HG03460 (cell line): Measurements from ENCODE around the gene KCNMA1.
"Not testable (repeated sequence)": the region's sequence is repeated elsewhere in the genome, so short reads cannot be mapped to it uniquely, and the experiment has no call there.

Experiments
- ATAC-seq: cut with Tn5 transposase; IDR thresholded peaks from one replicate; pipeline ENCODE4 v1.9.1; 2021; ENCODE audit not compliant: unreplicated experiment

The KCNMA1 gene

DNA sequence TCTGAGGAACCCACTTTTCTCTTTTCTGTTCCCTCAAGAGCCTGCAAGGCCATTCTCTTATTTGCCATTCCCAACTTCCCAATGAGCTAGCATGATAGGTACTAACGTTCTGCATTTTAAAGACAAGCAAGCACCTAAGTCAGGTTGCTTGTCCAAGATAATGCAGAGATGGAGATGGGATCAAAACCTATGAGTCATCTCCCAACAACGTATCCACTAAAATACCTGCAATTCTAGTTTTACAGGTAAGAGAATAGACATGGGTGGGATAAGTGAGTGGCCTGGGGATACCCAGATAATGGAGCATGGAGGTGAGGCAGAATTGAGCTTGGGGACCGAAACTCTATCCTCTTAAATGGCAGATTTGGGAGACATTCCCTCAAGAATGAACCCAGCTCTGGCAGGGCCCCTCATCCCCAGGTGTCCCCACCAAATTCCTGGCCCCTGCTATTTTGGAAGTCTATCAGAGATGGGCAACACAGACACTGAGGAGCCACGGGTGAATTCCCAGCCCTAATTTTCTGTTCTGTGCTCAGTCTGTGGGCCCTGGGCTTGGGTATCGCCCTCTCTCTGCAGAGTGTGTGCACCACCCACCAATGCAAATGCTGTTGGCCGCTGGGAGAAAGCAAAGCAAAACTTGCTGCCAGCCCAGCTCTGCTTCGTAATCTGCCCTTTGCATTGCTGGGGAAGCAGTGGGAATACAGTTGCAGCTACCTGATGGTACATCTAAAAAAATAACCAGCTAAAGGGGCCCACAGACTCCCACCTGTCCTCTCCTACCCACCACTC lies 98.3 kb downstream of the KCNMA1 start:
- no peak for ATAC-seq

DNA sequence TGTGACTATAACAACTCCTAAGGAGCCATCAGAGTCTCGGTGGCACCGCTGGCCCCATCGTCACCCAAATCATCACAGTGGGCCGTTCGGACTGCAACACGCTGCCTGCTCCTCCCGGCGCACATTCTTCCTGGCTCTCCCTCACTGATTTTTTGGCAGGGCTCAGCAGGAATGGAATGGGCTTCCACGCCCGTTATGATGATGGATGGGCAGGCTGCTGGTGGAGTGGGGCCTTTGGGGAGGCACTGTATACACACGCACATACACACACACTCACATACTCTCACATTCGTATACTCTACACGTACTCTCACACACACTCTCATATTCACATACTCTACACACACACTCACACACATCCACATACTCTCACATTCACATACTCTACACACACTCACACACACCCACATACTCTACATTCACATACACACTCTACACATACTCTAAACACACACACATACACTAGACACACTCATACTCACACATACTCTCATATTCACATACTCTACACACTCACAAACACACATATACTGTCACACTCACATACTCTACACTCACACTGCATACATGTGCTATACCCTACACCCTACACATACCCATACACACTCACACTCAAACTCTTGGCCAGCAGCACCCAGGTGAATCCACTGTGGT lies 99.8 kb downstream of the KCNMA1 start:
- ATAC-seq, result no peak

DNA sequence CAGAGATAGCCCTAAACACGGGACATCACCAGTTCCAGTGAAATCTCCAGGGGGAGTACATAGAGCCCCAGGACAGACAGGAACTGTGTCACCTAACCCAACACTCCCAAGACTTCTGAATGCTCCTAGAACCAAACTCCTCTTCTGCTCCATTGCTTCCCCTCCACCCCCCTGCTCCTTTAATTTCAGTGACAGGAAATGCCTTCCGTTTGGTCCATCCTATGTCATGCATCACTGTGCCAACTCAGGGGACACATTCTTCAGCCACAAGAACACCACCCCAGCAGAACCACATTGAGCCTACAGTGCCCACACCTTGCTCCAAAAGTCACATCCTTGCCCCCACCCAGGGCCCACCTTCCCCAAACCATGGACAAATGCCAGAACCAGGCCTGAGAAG lies 100.5 kb downstream of the KCNMA1 start:
- ATAC-seq, result no peak

DNA sequence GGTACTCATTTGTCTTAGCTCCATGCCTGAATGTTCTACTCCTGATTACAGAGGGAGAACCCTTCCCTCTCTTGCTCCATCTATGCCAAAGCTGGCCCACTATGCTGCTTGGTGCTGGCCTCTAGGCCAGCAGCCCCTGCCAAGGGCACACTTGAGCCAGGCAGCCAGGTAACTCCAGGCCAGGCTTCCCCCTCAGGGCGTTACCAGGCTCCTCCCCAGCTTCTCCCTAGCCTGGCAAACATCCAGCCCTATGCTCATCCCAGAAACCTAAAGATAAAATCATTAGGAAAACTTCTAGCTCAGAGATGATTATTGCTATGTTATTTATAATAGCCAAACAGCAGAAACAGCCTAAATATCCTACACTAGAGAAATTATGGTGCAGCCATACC lies 103.7 kb downstream of the KCNMA1 start:
- ATAC-seq, result no peak

- no peak for ATAC-seq
Measured at GRCh38 chr10:77533146-77533886, 104.3 kb downstream of the KCNMA1 start.

DNA sequence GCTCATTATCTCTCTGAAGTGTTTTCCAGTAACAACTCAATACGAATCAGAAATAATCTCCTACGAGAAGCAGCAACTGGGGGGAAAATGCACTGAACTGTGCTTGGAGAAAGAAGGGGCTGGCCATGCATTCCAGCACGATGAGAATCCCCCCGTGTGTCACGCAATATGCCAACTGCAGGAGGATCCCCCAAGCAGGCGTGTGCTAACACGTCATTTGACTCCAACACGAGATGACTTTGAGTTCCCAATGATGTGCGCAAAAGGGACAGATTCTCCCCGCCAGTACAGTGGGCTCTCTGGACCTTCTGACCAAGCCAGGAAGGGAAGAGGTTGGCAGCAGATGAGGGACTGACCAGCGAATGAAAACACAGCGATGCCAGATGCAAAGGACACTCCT lies 105.5 kb downstream of the KCNMA1 start:
- ATAC-seq, result no peak

GRCh38 chr10:77531441-77532001 lies 106.1 kb downstream of the KCNMA1 start:
- no peak for ATAC-seq

DNA sequence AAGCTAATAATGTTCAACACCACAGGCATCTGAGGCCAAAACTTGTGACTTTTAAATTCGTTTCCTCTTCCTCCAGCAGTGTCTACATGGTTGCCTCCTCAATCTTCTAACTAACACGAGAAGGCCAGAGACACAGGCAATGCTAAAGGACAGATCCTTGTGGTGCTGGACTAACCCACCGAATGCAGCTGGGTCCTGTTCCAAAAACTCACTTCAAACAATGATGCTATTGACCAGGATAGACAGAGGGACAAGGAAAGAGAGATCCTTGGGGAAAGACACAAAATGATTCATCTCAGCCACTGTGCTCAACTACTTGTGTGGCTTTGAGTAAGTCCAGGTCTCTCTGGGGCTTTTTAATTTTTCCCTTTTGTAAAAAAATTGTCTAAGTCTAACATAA lies 107.6 kb downstream of the KCNMA1 start:
- no peak for ATAC-seq

- ATAC-seq, result no peak
Measured at GRCh38 chr10:77529050-77529576, 108.5 kb downstream of the KCNMA1 start.

DNA sequence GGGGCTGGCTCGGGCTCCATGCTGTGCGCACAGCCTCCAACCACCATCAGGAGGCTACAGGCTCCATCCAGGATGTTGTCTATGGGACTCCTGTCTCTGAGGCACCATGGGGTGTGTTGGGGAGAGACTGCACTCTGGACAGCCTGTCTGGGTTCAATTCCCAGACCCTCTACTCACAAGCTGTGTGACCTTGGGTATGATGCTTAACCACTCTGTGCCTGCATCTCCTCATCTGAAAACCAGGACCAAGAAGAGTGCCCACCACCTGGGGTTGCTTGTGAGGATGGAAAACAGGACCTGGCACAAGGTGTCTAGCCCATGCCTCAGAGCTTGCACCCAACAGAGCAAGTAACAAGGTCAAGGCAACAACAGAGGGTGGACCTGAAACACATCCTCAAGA lies 109.8 kb downstream of the KCNMA1 start:
- ATAC-seq, result no peak

DNA sequence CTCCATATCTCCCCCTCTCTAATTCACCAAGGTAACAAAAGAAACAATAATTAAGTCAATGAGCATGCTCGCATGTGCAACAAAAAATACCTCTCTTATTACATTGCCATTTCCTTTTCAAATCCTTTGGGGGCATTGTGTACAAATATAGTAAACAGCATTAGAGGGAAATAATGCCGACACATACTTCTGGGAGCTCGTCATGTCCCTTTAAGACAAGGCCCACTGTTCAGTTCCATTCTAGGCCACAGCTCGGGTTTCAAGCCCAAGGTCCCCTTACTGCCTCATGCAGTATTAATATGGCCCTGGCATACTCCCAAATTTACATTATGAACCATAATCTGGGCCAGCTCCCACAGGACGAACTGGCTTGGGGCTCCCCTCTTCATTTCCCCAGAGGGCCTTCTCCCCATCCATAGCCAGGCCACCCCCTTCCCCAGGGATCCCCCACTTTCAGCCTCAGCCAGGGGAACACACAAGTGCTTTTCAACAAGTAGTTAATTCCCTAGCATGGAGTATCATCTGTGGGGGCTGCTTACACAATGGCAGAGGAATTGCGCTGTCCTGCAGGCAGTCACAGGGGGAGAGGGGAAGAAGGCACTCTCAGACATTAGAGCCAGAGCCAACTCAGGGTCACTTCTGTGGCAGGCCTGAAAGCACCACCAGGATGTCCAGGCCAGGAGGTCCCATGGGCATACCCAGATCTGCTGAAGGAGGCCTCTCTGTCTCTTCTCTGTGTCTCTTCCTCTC lies 110.6 kb downstream of the KCNMA1 start:
- no peak for ATAC-seq

DNA sequence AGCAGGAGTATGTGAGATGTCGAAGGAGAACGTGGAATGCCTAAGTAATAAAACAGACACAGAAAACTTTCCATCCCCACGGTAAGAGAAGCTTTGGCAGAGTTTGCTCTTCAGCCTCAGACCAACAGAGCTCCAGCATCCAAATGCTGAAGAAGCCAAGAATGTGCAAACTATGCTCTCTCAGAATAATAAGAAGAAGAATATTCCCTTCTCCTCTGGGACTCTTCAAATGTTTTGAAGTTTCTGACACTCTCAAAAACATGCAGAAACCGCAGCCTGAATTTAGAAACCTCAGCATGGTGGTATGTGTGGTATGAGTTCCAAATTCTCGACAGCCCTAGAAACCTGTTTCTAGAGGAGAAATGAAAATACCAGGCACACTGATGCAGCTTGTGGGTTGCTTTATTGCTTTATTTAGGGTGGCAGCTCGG lies 113.3 kb downstream of the KCNMA1 start:
- no peak for ATAC-seq

GRCh38 chr10:77522268-77522809 lies 115.3 kb downstream of the KCNMA1 start:
- no peak for ATAC-seq

DNA sequence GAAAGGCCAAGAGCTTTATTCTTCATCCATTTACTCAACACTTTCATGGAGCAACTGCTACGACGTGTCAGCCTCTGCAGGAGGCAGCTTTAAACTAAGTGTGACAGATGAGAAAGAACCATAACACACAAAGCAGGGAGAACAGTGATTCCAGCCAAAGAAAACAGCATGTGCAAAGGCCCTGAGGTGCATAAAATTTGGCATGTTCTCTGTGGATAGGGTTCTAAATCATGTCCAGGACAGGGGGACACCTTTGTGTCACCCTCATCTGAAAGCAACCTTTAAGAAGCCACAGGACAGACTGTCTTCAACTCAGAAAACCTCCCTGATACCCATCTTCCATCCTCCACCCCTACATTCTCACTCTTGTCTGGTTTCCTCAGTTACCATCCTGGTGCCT lies 116.6 kb downstream of the KCNMA1 start:
- ATAC-seq, result no peak

GRCh38 chr10:77520290-77520689 lies 117.3 kb downstream of the KCNMA1 start:
- ATAC-seq, result no peak

DNA sequence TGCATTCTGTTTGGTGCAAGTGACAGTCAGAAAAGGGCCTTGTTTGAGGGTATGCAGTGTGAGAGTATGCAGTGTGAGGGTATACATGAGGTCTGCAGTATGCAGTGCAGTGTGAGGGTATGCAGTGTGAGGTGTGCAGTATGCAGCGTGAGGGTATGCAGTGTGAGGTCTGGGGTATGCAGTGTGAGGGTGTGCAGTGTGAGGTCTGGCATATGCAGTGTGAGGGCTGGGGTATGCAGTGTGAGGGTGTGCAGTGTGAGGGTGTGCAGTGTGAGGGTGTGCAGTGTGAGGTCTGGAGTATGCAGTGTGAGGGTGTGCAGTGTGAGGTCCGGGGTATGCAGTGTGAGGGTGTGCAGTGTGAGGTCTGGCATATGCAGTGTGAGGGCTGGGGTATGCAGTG lies 117.8 kb downstream of the KCNMA1 start:
- not testable (repeated sequence) for ATAC-seq

DNA sequence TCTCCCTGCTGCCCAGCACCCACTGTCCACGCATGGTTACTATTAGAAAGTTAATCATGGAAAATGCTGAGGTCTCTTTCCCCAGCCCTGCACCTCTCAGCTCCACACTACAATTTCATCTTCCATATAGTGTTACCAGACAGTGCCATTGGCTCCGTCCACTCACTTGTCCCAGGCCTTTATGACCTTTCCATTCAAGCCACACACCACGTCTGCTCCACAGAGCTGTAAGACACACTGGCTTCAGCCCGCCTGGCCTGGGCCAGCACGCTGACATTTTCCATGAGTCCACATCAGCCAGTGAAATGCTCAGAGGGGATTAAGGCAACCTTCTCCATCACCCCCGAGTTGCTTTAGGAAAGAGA lies 118.7 kb downstream of the KCNMA1 start:
- ATAC-seq, result no peak

GRCh38 chr10:77518241-77518909 lies 119.2 kb downstream of the KCNMA1 start:
- no peak for ATAC-seq

DNA sequence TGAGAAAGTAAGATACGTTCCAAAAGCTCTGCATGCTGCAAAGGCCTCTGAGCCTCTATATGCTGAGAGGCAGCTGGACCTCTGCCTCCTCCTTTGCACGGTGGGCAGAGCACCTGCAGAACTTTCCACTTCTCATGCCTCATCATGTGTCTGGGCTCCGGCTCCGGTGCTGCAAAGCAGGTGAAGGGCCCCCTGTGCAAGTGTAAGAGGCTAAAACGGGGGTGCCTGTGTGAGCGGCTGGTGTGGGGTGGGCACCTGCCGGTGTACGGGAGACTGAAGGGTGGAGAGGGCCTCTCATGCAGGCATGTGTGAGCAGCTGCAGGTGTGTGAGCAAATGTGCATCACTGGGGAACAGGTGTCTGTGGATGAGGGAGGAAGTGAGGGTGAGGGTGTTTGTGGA lies 121.0 kb downstream of the KCNMA1 start:
- no peak for ATAC-seq

DNA sequence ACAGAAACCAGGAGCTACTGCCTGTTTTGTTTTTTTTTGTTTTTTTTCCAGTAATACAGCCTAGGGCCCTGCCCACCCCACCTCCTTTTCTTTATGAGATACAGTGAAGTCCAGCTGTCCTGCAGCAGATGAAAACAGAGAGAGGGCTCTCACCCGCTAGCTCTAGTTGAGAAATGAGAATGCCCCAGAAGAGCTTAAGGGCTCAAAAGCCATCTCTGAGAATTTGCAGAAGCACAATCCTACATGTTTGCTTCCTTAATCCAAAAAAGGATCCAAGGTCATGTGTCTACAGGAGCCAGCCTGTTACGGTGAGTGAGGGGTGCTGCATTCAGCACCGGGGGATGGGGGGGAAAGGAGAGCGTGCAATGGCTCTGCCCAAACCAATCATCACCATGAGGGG lies 122.7 kb downstream of the KCNMA1 start:
- ATAC-seq, result no peak
